GM18907 (cell line): ENCODE measurements around the gene S100A6.
"Not testable (repeated sequence)": the region's sequence is repeated elsewhere in the genome, so short reads cannot be mapped to it uniquely, and the experiment has no call there.

Experiments
- ATAC-seq: cut with Tn5 transposase; IDR thresholded peaks from one replicate; pipeline ENCODE4 v1.9.1; 2021; ENCODE audit warnings: mild to moderate bottlenecking, moderate library complexity; ENCODE audit not compliant: unreplicated experiment

S100A6 gene

GRCh38 chr1:153535242-153536011 is at the start of gene S100A6:
S100A6 (minus strand) TSS chr1:153535991; CDS start chr1:153535339, 652 bp downstream.
- ATAC-seq: peak; percentile 42

GRCh38 chr1:153585006-153585405 is 49.2 kb upstream of the S100A6 start:
- no peak for ATAC-seq

GRCh38 chr1:153583976-153584375 is 48.2 kb upstream of the S100A6 start:
- ATAC-seq: no peak

- ATAC-seq: not testable (repeated sequence)
These were observed 47.7 kb upstream of the S100A6 start for GRCh38 chr1:153583514-153583913.

- not testable (repeated sequence) for ATAC-seq
These were observed 47.0 kb upstream of the S100A6 start for GRCh38 chr1:153582836-153583235.

GRCh38 chr1:153578936-153579335 is 43.1 kb upstream of the S100A6 start:
- ATAC-seq: no peak

- ATAC-seq: no peak
These were observed 42.7 kb upstream of the S100A6 start for GRCh38 chr1:153578490-153578889.

GRCh38 chr1:153577624-153578051 is 41.8 kb upstream of the S100A6 start:
- no peak for ATAC-seq

- no peak for ATAC-seq
These were observed 41.3 kb upstream of the S100A6 start for GRCh38 chr1:153577138-153577537.

- ATAC-seq: not testable (repeated sequence)
These were observed 39.7 kb upstream of the S100A6 start for GRCh38 chr1:153575497-153575896.

GRCh38 chr1:153575081-153575491 is 39.3 kb upstream of the S100A6 start:
- not testable (repeated sequence) for ATAC-seq

GRCh38 chr1:153573351-153573750 is 37.6 kb upstream of the S100A6 start:
- ATAC-seq: no peak

GRCh38 chr1:153572569-153573015 is 36.8 kb upstream of the S100A6 start:
- ATAC-seq: peak; percentile 69

- ATAC-seq: no peak
These were observed 35.9 kb upstream of the S100A6 start for GRCh38 chr1:153571706-153572105.

GRCh38 chr1:153570874-153571273 is 35.1 kb upstream of the S100A6 start:
- no peak for ATAC-seq

GRCh38 chr1:153569465-153569864 is 33.7 kb upstream of the S100A6 start:
- no peak for ATAC-seq

- ATAC-seq: no peak
These were observed 32.7 kb upstream of the S100A6 start for GRCh38 chr1:153568367-153569099.

- ATAC-seq: no peak
These were observed 32.0 kb upstream of the S100A6 start for GRCh38 chr1:153567621-153568366.

GRCh38 chr1:153566414-153567371 is 30.9 kb upstream of the S100A6 start:
- peak; percentile 38 for ATAC-seq
